ENCODE data around the gene CAPZB.

The CAPZB gene

GRCh38 chr1:19367584-19368041 is 117.7 kb downstream of the CAPZB start:
- no peak for DNase-seq (ENCODE audit: low spot score)

DNA sequence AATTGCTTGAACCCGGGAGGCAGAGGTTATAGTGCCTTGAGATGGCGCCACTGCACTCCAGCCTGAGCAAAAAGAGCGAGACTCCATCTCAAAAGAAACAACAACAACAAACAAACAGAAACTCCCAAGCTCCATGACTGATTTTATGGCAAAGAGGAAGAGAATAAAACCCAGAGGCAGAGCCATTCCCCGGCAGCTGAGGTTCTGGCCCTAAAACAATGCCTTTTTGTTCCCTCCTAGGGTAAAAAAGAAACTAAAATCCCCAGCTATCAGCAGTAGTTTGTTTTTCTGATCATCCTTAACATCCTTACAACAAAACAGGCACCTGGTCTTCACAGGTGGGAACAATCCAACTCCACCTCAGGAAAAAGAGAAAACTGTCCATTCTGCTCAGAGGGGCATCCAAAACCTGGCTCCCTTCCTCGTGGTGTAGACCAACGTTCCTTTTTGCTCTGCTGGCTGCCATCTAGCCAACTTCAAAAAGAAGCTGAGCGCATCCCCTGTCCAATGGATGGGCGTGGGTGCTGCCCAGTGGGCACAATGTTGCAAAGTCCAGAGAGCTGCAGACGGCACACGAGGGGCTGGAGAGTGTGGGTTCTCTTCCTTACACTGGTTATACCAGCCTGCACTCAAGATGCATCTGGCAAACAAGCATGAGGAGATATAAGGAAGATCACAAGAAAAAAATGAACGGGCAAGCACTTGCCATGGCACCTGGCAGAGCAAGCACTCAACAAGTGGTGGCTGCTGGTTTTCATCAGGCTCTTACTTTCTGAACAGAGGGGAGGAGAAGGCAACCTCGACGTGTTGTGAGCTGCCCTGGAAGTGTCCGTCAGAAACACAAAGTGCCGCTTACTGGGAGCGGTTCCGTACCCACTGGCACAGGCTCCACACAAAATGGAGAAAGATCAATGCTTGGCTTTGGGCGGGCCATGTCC is 118.5 kb downstream of the CAPZB start:
- no peak for DNase-seq (ENCODE audit: low spot score)

GRCh38 chr1:19365721-19366120 is 119.6 kb downstream of the CAPZB start:
- no peak for DNase-seq (ENCODE audit: low spot score)

- no peak for DNase-seq (ENCODE audit: low spot score)
These were observed 121.7 kb downstream of the CAPZB start for GRCh38 chr1:19363536-19364152.

- no peak for DNase-seq (ENCODE audit: low spot score)
These were observed 123.7 kb downstream of the CAPZB start for GRCh38 chr1:19361611-19362147.

GRCh38 chr1:19360843-19361610 is 124.3 kb downstream of the CAPZB start:
- no peak for DNase-seq (ENCODE audit: low spot score)

GRCh38 chr1:19360432-19360831 is 124.9 kb downstream of the CAPZB start:
- no peak for DNase-seq (ENCODE audit: low spot score)

DNA sequence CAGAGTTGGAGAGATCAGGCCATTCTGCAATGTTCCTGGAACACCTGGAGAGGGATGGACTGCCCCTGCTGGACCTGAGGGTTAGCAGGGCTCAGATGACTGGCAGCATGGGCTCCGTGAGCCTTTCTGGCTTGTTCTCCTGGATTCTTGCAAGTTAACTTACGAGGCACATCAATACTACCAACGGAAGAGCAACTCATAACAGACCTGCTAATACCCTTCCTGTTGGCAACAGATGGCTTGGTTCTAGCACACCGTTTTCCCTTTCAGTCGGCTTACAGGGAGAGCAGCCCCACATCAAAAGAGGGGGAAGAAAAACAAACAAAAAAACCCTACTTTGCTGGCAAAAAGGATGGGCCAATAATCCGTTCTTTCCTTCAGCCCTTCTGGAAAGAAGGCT is 125.3 kb downstream of the CAPZB start:
- DNase-seq (ENCODE audit: low spot score), result no peak

GRCh38 chr1:19359357-19359756 is 126.0 kb downstream of the CAPZB start:
- no peak for DNase-seq (ENCODE audit: low spot score)

DNA sequence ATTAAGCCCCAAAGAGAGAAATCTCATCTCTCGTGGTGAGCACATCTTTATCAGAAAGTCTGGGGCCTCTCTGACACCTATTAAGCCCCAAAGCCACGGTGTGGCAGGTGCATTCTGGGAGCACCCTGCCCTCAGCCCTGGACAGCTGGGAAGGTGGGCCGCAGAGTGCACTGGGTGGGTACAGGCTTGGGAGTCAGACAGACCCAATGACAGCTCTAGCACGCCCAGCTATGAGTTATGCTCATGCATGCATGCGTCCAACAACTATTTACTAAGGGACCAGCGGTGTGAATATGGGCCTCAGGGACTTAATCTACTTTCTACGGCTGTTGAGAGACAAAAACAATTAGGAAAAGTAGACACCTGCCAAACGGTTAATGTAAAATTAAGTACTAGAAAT is 126.6 kb downstream of the CAPZB start:
- DNase-seq (ENCODE audit: low spot score), result no peak

- no peak for DNase-seq (ENCODE audit: low spot score)
These were observed 127.9 kb downstream of the CAPZB start for GRCh38 chr1:19357299-19357986.

DNA sequence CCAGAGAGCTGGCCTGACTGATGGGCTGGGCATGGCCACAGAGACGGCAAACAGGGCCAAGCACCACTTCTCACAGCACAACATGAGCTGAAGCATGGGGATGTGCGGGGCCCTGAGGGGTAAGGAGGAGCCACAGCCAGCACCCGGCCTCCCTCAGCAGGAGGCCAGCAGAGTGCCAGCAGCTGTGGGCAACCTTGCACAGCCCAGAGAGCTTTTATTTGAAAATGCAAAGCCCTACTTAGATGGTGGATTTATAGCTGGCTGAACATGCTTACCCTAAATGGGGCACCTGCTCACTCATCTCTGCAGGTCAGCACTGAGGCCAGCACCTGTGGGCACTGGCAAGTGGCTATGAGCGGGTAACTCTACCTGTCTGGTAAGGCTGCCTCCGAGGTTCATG is 129.1 kb downstream of the CAPZB start:
- DNase-seq (ENCODE audit: low spot score), result no peak

DNA sequence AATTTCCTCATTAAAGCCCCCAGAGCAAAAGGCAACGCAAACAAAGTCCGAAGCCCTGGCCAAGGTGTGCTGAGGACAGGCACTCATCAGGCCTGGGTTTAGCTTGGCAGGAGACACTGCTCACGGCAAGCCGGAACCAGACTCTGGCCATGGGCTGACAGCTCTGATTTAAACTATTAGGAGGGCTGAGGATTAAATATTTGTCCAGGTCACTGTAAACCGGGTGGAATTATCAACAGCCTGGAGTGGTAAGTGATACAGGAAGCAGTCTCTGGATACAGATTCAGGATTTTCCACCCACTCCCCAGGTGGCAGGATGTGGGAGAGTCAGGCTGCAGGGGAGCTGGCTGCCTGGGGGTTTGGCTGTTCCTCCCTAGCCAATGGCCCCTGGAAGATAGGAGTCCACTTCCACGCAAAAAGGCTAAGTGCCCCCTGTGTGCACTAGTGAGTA is 130.8 kb downstream of the CAPZB start:
- no peak for DNase-seq (ENCODE audit: low spot score)

DNA sequence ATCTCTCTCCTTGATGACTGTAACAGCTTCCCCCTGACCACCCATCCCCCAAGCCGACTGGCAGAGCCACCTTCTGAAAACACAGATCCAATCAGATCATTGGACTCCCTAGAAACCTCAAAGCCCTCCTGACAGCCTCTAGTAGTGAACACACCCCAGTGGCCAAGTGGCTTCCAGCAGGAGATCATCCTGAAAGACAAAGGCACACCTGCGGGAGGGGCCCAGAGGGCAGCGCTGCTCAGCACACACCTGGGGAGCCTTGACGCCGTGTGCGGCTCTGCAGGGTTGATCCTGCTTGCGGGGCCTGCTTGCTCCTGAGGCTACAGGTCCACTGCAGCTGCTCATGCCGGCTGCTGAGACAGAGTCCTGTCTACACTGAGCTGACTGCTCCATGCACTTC is 131.7 kb downstream of the CAPZB start:
- DNase-seq (ENCODE audit: low spot score), result no peak

DNA sequence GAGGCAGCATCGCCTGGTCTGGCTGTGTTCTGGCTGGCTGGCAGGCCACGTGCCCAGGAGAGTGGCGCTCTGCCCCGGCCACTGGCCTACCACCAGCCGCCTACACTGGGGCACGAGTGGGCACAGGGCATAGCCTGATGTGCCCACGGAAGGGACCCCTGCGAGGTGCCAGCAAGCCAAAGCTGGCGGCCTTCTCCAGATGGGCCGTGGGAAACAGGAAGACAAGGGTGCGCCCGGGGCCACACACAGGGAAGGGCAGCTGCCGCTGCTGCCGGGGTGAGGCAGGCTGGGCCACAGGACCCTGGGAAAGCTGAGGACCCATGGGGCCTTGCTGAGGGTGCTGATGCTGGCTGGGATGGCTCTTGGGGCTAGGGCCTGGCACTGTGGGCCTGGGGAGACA is 132.5 kb downstream of the CAPZB start:
- DNase-seq (ENCODE audit: low spot score), result no peak

GRCh38 chr1:19351873-19352272 is 133.5 kb downstream of the CAPZB start:
- no peak for DNase-seq (ENCODE audit: low spot score)

DNA sequence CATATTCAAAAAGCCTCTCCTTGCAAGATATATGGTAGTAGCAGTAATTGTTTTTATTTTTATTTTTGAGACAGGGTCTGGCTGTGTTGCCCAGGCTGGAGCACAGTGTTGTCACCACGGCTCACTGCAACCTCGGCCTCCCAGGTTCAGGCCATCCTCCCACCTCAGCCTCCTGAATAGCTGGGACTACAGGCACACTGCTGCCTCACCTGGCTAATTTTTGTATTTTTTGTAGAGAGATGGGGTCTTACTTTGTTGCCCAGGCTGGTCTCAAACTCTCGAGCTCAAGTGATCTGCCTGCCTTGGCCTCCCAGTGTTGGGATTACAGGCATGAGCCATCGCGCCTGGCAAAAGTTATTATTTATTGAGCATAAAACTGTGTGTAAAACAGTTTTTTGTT is 134.8 kb downstream of the CAPZB start:
- no peak for DNase-seq (ENCODE audit: low spot score)

DNA sequence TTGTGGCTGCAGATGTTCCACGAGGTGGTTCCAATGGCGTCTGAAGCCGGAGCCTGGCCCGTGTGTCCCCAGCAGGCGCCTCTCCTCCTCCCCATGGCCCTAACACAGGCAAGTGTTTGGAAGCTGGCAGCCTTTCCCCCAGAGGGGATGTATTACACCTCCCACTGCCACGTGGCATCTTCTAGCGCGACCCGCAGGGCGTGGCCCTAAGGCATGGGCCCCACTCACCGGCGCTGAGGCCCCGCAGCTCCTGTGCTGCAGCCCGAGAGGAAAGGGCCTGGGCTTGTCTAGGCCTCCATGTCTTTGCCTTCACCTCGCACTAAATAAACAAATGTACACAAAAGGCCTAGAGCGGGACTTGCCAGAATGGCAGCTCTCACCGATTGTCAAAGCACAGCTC is 135.3 kb downstream of the CAPZB start:
- no peak for DNase-seq (ENCODE audit: low spot score)

- no peak for DNase-seq (ENCODE audit: low spot score)
These were observed 136.7 kb downstream of the CAPZB start for GRCh38 chr1:19348441-19349198.

- no peak for DNase-seq (ENCODE audit: low spot score)
These were observed 137.7 kb downstream of the CAPZB start for GRCh38 chr1:19347533-19348172.

Data from kidney tubule cell (primary cell).